ENCODE data around the gene GCNT1.

The GCNT1 gene

DNA sequence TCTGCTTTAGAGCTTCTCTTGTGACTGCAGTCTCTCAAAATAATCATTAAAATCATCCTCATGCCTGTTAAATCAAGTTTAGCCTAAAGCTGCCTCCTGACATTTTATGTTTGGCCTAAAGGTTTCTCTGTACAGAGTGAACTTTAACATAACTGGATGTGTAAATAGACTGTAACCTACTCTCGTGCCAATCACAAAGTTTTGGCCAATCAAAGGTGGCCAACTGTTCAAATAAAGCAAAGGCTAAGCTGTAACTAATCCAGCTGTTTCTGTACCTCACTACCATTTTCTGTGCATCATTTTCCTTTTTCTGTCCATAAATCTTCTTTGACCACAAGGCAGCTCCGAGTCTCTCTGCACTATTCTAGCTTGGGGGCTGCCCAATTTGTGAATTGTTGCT, 86.2 kb downstream of the GCNT1 start:
- no peak for DNase-seq

DNA sequence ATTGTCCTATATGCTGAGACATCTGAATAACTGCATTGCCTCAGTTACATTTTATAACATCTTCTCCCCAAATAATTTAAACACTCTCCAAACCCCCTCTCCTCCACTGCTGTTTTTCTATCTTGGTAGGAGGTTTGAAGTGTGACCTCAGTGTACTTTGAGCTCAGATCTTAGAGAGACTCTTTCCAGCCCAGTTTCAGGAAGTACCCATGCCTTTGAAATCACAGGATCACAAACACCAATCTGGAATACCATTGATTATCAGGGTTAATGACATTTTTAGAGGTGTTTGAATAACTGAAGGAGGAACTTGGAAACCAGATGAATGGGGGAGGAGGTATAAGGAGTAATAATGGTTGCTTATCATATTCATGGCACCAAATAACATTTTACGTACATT, 93.2 kb downstream of the GCNT1 start:
- DNase-seq: no peak

DNA sequence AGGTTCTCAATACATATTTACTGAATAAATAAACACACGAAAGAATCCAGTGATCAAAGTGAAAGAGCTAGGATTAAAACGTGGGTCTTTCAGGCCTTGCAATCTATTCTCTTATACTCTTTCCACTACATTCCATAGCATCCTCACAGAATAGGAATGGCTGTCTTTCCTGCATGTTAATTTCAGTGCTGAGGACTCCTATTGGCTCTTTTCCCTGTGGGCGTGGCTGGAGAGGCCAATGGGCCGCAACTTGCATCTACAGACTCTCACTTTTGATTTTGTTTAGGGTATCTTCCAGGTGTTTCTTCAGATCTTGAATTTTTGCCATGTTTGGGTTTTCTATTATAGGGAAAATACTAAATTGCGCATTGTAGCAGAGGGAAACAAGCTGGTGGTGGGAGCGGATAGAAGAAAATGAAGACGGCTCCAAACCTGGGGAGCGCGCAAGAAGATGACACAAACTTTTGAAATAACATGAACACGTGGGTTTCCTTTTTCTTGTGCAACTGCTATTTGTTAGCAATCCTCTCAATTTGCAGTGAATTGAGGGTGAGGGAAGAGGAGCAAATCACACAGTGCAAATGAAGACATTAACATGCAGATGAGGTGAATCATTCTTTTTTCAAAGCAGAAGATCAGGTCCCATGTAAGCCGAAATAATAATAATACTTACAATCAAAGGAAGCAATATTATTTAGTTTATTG, 93.9 kb downstream of the GCNT1 start:
- DNase-seq: no peak

- no peak for DNase-seq
Observed at GRCh38 chr9:76553680-76554079, 94.7 kb downstream of the GCNT1 start.
